Ovary (tissue), 3 donors: ENCODE measurements around the gene SIN3A.

ENCODE experiments used
- EP300 ChIP-seq: sonication (generic); formaldehyde crosslinking; IDR thresholded peaks from one replicate; pipeline ENCODE4 v1.6.1; 2017; ENCODE audit warnings: antibody characterized with exemption
- POLR2A ChIP-seq: fragments of 450-650 bp; IDR thresholded peaks from one replicate; pipeline ENCODE4 v1.6.1; 2017; ENCODE audit warnings: antibody characterized with exemption, mild to moderate bottlenecking, moderate library complexity
- TF ChIP-seq, protein P1 (sequence below), 3 donors: fragments of 450-650 bp in 2 of 3; fragments of 200-600 bp in 1 of 3; IDR thresholded peaks; one replicate each; pipeline versions ENCODE4 v1.5.1 to v1.8.0; 2016 to 2022; ENCODE audit warnings: antibody characterized with exemption in 3 of 3, mild to moderate bottlenecking in 1 of 3
- donor health status: DM: no; HTN: no; CAD: no.

- TF ChIP-seq EP300 (no peak), POLR2A (no peak)
- TF ChIP-seq, protein P1, sequence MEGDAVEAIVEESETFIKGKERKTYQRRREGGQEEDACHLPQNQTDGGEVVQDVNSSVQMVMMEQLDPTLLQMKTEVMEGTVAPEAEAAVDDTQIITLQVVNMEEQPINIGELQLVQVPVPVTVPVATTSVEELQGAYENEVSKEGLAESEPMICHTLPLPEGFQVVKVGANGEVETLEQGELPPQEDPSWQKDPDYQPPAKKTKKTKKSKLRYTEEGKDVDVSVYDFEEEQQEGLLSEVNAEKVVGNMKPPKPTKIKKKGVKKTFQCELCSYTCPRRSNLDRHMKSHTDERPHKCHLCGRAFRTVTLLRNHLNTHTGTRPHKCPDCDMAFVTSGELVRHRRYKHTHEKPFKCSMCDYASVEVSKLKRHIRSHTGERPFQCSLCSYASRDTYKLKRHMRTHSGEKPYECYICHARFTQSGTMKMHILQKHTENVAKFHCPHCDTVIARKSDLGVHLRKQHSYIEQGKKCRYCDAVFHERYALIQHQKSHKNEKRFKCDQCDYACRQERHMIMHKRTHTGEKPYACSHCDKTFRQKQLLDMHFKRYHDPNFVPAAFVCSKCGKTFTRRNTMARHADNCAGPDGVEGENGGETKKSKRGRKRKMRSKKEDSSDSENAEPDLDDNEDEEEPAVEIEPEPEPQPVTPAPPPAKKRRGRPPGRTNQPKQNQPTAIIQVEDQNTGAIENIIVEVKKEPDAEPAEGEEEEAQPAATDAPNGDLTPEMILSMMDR (IDR thresholded peaks at IDR 0.05), result no peak
Measured at GRCh38 chr15:75327005-75327404, 124.5 kb downstream of the SIN3A start.
